Brain microvascular endothelial cell (primary cell): Measurements from ENCODE around the gene TMEM125.

Experiments used
- DNase-seq: peaks from one replicate; pipeline ENCODE4 v3.0.0-alpha.2; 2020
- H3K27ac ChIP-seq: fragments of 250-450 bp; sonication (Bioruptor Pico); 2 replicates; pipeline ENCODE4 v1.5.1; 2020; ENCODE audit warnings: mild to moderate bottlenecking, moderate library complexity
- H3K27me3 ChIP-seq: fragments of 250-450 bp; sonication (Bioruptor Pico); replicated peaks from 2 replicates; pipeline ENCODE4 v1.5.1; 2020; ENCODE audit warnings: mild to moderate bottlenecking
- H3K36me3 ChIP-seq: fragments of 250-450 bp; sonication (Bioruptor Pico); replicated peaks from 2 replicates; pipeline ENCODE4 v1.5.1; 2020; ENCODE audit warnings: mild to moderate bottlenecking
- H3K4me3 ChIP-seq: 2 replicates; pipeline ENCODE4 v1.5.1; 2011; ENCODE audit warnings: low read depth, mild to moderate bottlenecking, control low read depth, low read length, moderate library complexity
- in situ Hi-C: cut with HindIII; loops from 2 replicates; pipeline ENCODE4 v1.10.0; 2017; ENCODE audit warnings: low sequenced_read_pairs, low pct_ligation_motif_present
- TF ChIP-seq, protein P1 (sequence below): IDR thresholded peaks from 2 replicates; pipeline ENCODE4 v1.5.1; 2011; ENCODE audit warnings: low read depth, mild to moderate bottlenecking, moderate library complexity, low read length, control low read depth, inconsistent platforms; ENCODE audit errors: missing control alignments

The TMEM125 gene

DNA sequence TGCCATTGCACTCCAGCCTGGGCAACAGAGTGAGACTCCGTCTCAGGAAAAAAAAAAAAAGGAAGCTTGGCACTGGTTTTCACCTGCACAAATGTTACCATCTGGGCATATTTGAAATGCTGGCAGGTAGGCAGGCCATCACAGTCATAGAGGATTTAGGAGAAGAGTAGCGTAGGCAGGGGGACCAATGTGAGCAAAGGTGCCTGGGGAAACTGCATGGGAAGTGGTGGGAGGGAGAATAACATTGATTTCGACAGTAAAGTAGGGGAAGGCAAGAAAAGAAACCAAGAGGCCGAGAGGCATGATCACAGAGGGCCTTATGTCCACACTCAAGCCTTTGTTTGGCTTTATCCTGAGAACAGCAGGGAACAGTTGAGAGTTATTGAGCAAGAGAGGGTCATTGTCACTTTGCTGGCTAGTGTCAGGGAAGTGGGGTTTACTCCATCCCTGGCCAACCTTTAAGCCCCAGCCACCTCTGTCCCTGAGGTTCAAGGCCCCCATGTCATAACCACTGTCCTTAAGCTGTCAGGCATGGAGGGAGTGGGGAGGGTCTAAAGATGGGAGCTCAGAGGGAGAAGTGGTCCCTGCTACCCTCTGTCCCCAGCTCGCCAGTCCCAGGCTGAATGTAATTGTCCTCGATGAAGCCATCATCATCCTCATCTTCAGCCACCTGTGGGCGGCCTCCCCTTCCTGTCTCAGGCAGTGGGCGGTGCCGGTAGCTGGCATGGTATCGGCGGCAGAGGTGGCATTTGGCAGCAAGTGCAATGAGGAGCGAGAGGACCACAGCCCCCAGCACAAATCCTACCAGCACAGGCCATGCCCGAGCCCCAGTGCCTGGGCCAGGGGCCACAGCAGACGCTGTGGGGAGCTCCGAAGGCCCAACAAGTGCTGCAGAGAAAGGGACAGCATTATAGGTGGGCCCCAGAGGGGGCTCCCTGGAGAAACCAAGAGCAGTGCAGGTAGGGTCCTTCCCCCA, 12.7 kb downstream of the TMEM125 start:
- H3K4me3 ChIP-seq = no peak overlapping the region
- H3K27me3 ChIP-seq = no peaks in the 10 kb centered on the region
- H3K27ac ChIP-seq = no peak overlapping the region
- TF ChIP-seq, protein P1, sequence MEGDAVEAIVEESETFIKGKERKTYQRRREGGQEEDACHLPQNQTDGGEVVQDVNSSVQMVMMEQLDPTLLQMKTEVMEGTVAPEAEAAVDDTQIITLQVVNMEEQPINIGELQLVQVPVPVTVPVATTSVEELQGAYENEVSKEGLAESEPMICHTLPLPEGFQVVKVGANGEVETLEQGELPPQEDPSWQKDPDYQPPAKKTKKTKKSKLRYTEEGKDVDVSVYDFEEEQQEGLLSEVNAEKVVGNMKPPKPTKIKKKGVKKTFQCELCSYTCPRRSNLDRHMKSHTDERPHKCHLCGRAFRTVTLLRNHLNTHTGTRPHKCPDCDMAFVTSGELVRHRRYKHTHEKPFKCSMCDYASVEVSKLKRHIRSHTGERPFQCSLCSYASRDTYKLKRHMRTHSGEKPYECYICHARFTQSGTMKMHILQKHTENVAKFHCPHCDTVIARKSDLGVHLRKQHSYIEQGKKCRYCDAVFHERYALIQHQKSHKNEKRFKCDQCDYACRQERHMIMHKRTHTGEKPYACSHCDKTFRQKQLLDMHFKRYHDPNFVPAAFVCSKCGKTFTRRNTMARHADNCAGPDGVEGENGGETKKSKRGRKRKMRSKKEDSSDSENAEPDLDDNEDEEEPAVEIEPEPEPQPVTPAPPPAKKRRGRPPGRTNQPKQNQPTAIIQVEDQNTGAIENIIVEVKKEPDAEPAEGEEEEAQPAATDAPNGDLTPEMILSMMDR = no peak
- H3K36me3 ChIP-seq = no peaks in the 10 kb centered on the region
- in situ Hi-C loops = no loop called here
- no peak for DNase-seq

DNA sequence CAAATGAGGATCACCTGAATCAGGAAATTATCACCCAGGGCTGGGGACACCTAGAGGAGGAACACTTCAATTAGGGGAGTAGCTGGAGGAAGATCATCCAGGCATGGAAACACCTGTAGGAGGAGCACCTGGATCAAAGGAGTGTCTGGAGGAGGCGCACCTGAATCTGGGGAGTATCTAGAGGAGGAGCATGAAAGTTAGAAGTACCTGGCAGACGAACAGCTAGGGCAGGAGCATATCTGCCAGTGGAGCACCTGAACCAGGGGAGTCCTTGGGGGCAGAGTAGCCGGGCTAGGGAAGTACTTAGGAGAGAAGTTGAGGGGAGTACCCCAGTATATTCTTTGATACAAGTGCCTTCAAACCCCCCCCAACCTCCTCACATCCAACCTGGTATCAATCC, 14.3 kb downstream of the TMEM125 start:
- no peaks in the 10 kb centered on the region for H3K36me3 ChIP-seq
- in situ Hi-C loops = no loop called here
- H3K4me3 ChIP-seq = no peak overlapping the region
- no peaks in the 10 kb centered on the region for H3K27me3 ChIP-seq
- H3K27ac ChIP-seq = no peak overlapping the region
- TF ChIP-seq, protein P1 = no peak
- DNase-seq = no peak

DNA sequence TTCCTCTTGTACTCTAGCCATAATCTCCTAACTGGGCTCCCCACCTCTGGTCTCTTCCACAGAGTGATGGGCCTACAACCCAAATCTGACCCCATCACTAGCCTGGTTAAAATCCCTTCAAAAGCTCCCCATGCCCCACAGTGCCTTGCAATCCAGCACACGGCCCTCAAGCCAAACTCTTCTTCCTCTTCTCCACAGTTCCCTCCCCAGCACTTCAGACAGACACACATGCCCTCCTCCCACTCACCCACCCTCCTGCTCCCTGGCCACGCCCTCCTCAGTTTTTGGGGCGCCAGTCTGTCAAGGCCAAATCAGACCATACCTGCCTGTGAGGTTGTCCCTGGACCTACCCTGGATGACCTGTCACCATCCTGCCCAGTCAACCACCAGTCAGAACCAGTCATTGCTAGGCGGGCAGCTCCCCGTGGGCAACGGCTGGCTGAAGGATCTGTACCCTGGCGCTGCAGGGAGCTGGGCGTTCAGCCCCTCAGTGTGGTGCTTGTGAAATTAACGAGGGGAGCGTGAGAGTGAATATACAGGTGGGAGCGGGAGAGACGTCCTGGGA, 14.8 kb downstream of the TMEM125 start:
- DNase-seq = no peak
- H3K4me3 ChIP-seq = no peak overlapping the region
- no peaks in the 10 kb centered on the region for H3K27me3 ChIP-seq
- no peak overlapping the region for H3K27ac ChIP-seq
- in situ Hi-C loops = no loop called here
- no peaks in the 10 kb centered on the region for H3K36me3 ChIP-seq
- TF ChIP-seq, protein P1 = no peak

- in situ Hi-C loops = no loop called here
- Histone ChIP-seq H3K36me3 (no peaks in the 10 kb centered on the region), H3K27ac (no peak within 1 kb of the TSS), H3K27me3 (no peaks in the 10 kb centered on the region), H3K4me3 (no peak within 1 kb of the TSS)
- DNase-seq = no peak
- TF ChIP-seq, protein P1 = no peak
Measured at GRCh38 chr1:43285269-43285990, 15.6 kb downstream of the TMEM125 start, which contains the start of gene C1orf210. TSS of gene C1orf210 (minus strand) at chr1:43285581. CDS start at chr1:43283270, 2,311 bp downstream.

DNA sequence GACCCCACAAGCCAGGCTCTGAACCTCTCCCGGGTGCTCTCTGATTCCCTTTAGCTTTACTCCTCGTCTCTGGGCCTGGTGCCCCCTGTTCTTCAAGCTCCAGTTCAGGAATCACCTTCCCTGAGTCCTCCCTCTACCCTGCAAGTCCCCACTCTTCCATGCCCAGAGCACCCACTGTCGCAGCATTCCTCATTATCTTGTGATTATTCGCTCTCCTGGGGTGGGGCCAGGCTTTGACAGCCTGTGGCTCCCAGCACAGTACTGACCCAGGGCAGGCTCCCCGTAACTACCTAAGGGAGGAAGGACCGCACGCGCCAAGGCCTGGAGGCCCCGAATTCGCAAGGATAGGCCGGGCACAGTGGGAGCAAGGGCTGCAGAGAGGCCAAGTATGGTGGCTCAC, 16.3 kb downstream of the TMEM125 start:
- no peak for DNase-seq
- TF ChIP-seq, protein P1 = no peak
- H3K4me3 ChIP-seq = no peak overlapping the region
- in situ Hi-C loops = no loop called here
- no peak overlapping the region for H3K27ac ChIP-seq
- no peaks in the 10 kb centered on the region for H3K27me3 ChIP-seq
- no peaks in the 10 kb centered on the region for H3K36me3 ChIP-seq
